Vagina (tissue), 2 donors: ENCODE data around the gene TAF10. TPM values are rescaled to one million over a fixed set of nuclear protein-coding genes. Genes with fewer than 3 reads are reported as not detected.

ENCODE experiments used
- DNase-seq, 2 donors: peaks; one replicate each; pipeline ENCODE4 v3.0.0-alpha.2; 2017; ENCODE audit errors: extremely low spot score in 2 of 2
- H3K27ac ChIP-seq: fragments of 200-600 bp; sonication (generic); one replicate; pipeline ENCODE4 v1.5.1; 2019
- H3K27me3 ChIP-seq: fragments of 200-600 bp; sonication (generic); one replicate; pipeline ENCODE4 v1.5.1; 2019
- H3K36me3 ChIP-seq, 2 donors: fragments of 200-600 bp; sonication (generic); one replicate each; pipeline ENCODE4 v1.5.1; 2017 to 2019
- H3K4me1 ChIP-seq: fragments of 200-600 bp; sonication (generic); one replicate; pipeline ENCODE4 v1.5.1; 2019
- H3K4me3 ChIP-seq, 2 donors: fragments of 200-600 bp; sonication (generic); 1 replicate in 1 of 2; 2 replicates in 1 of 2; pipeline ENCODE4 v1.5.1; 2016 to 2019
- H3K9me3 ChIP-seq: fragments of 200-600 bp; sonication (generic); one replicate; pipeline ENCODE4 v1.5.1; 2019
- CTCF ChIP-seq, 3 experiments: fragments of 450-650 bp in 2 of 3; fragments of 200-600 bp in 1 of 3; sonication (generic) in 1 of 3; IDR thresholded peaks; one replicate each; pipeline ENCODE4 v1.5.1; 2017 to 2019; ENCODE audit warnings: antibody characterized with exemption in 3 of 3, mild to moderate bottlenecking in 2 of 3, moderate library complexity in 2 of 3
- POLR2A ChIP-seq, 2 donors: fragments of 450-650 bp; IDR thresholded peaks; one replicate each; pipeline ENCODE4 v1.6.1; 2017; ENCODE audit warnings: antibody characterized with exemption in 2 of 2, mild to moderate bottlenecking in 2 of 2, moderate library complexity in 2 of 2
- POLR2AphosphoS5 ChIP-seq, 2 donors: sonication (generic); formaldehyde crosslinking; IDR thresholded peaks; one replicate each; pipeline ENCODE4 v1.9.0; 2017; ENCODE audit warnings: antibody characterized with exemption in 2 of 2, mild to moderate bottlenecking in 2 of 2, low read depth in 1 of 2; ENCODE audit not compliant: insufficient read depth in 1 of 2
- intact Hi-C: fragments of 100-400 bp; cut with DNase I; formaldehyde crosslinking; loops from one replicate; pipeline ENCODE4 v1.15.1; 2023
- total RNA-seq: library from RNA; depleted of rRNA; stranded (reverse); fragments of >200 nt; gene quantifications from one replicate; pipeline ENCODE4 v1.2.3, GENCODE V29; 2016

Gene TAF10
- total RNA-seq, 1 donor from 2014 or later: 48.1 TPM

GRCh38 chr11:6611092-6611962, 689 bp downstream of the TAF10 start:
- H3K36me3 ChIP-seq: peaks cover 0 to 37% of the 10 kb centered on the region in 2 donors
- peaks cover 40% of the 10 kb centered on the region for H3K4me1 ChIP-seq
- H3K4me3 ChIP-seq: peak overlapping the region; percentile 82 to 86
- intact Hi-C loops: no loop called here
- no peaks in the 10 kb centered on the region for H3K9me3 ChIP-seq
- TF ChIP-seq CTCF (IDR thresholded peaks at IDR 0.05) (no peak), POLR2AphosphoS5 (IDR thresholded peaks at IDR 0.05; ENCODE audit: insufficient read depth in 1 of 2, low read depth in 1 of 2) (no peak), POLR2A (IDR thresholded peaks at IDR 0.05) (no peak)
- H3K27ac ChIP-seq: peak overlapping the region; percentile 95
- H3K27me3 ChIP-seq: no peaks in the 10 kb centered on the region
- peak; percentile 86 to 93 for DNase-seq

GRCh38 chr11:6610591-6610990, 1.4 kb downstream of the TAF10 start:
- H3K9me3 ChIP-seq: no peaks in the 10 kb centered on the region
- peaks cover 48% of the 10 kb centered on the region for H3K4me1 ChIP-seq
- H3K27ac ChIP-seq: peak overlapping the region; percentile 95
- H3K4me3 ChIP-seq: no peak overlapping the region
- H3K36me3 ChIP-seq: peaks cover 0 to 32% of the 10 kb centered on the region in 2 donors
- H3K27me3 ChIP-seq: no peaks in the 10 kb centered on the region
- intact Hi-C loops: no loop called here
- TF ChIP-seq CTCF (IDR thresholded peaks at IDR 0.05): no peak
- no peak for TF ChIP-seq POLR2A (IDR thresholded peaks at IDR 0.05)
- no peak for TF ChIP-seq POLR2AphosphoS5 (IDR thresholded peaks at IDR 0.05; ENCODE audit: insufficient read depth in 1 of 2, low read depth in 1 of 2)
- DNase-seq: peak in 1 of 2 donors; percentile 88

GRCh38 chr11:6609502-6610015, 2.5 kb downstream of the TAF10 start:
- intact Hi-C loops: loop anchor here (10.0 kb wide), 1 partner anchor 45 kb away; the partner anchor contains the start of gene DCHS1
- Histone ChIP-seq H3K36me3 (peaks cover 0 to 32% of the 10 kb centered on the region in 2 donors), H3K4me3 (no peak overlapping the region), H3K9me3 (no peaks in the 10 kb centered on the region), H3K27me3 (no peaks in the 10 kb centered on the region), H3K27ac (peak overlapping the region; percentile 87), H3K4me1 (peaks cover 58% of the 10 kb centered on the region)
- TF ChIP-seq POLR2AphosphoS5 (IDR thresholded peaks at IDR 0.05; ENCODE audit: insufficient read depth in 1 of 2, low read depth in 1 of 2): no peak
- TF ChIP-seq CTCF (IDR thresholded peaks at IDR 0.05): no peak
- DNase-seq: peak in 1 of 2 donors; percentile 85

DNA sequence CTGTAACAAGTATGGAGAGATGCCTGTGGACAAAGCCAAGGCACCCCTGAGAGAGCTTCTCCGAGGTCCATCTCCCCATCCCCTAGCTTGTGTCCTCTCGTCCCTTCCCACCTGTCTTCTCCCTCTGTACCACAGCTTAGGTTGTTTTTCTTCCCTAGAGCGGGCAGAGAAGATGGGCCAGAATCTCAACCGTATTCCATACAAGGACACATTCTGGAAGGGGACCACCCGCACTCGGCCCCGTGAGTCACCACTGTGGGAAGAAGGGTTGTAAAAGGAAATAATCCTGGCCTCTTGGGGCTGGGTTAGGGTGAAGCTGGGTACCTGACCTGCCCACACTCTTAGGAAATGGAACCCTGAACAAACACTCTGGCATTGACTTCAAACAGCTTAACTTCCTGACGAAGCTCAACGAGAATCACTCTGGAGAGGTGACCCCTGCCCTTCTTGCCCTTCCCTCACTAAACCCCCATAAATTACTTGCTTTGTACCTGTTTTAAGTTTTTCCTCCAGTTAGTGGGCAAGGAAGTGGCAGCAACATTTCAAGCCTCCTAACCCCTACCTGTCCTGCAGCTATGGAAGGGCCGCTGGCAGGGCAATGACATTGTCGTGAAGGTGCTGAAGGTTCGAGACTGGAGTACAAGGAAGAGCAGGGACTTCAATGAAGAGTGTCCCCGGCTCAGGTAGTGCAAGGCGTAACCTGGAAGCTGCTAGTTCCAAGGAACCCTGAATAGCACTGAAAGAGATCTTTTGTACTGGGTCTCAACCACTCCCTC, 3.1 kb downstream of the TAF10 start:
- Histone ChIP-seq H3K27ac (peak overlapping the region; percentile 87), H3K27me3 (no peaks in the 10 kb centered on the region), H3K36me3 (peaks cover 0 to 32% of the 10 kb centered on the region in 2 donors), H3K4me3 (no peak overlapping the region), H3K9me3 (no peaks in the 10 kb centered on the region), H3K4me1 (peaks cover 59% of the 10 kb centered on the region)
- intact Hi-C loops: loop anchor here (10.0 kb wide), 1 partner anchor 46 kb away; the partner anchor contains the start of gene DCHS1
- TF ChIP-seq POLR2A (IDR thresholded peaks at IDR 0.05) (no peak), POLR2AphosphoS5 (IDR thresholded peaks at IDR 0.05; ENCODE audit: insufficient read depth in 1 of 2, low read depth in 1 of 2) (no peak), CTCF (IDR thresholded peaks at IDR 0.05) (no peak)
- DNase-seq: peak in 1 of 2 donors; percentile 85
